Small intestine (tissue), 7 donors: ENCODE results near the gene TMEM130. TPM values are rescaled to one million over a fixed set of nuclear protein-coding genes. Genes with fewer than 3 reads are reported as not detected.

Experiments
- DNase-seq, 2 donors: peaks; one replicate each; pipeline versions ENCODE4 v3.0.0 to v3.0.0-alpha.2; 2013
- FAIRE-seq: peaks from 2 replicates; lab custom pipeline; 2012; peaks lifted over from hg19 to GRCh38; lab: Jason Lieb, UNC
- H3K27ac ChIP-seq, 3 donors: one replicate each; pipeline ENCODE4 v1.5.1; 2013; ENCODE audit warnings: low read length in 2 of 3, mild to moderate bottlenecking in 2 of 3, control low read depth in 1 of 3, inconsistent platforms in 1 of 3, low read depth in 1 of 3, moderate library complexity in 1 of 3
- H3K27me3 ChIP-seq, 3 donors: one replicate each; pipeline ENCODE4 v1.6.1; 2013; ENCODE audit warnings: low read length in 3 of 3, inconsistent platforms in 1 of 3; ENCODE audit not compliant: control insufficient read depth in 3 of 3, insufficient read depth in 3 of 3
- H3K36me3 ChIP-seq, 3 donors: one replicate each; pipeline ENCODE4 v1.6.1; 2013; ENCODE audit warnings: low read length in 3 of 3, inconsistent platforms in 1 of 3, low read depth in 1 of 3, mild to moderate bottlenecking in 1 of 3, moderate library complexity in 1 of 3; ENCODE audit not compliant: control insufficient read depth in 3 of 3, insufficient read depth in 2 of 3
- H3K4me1 ChIP-seq, 3 donors: one replicate each; pipeline ENCODE4 v1.6.1; 2013; ENCODE audit warnings: low read length in 2 of 3, inconsistent platforms in 1 of 3, low read depth in 1 of 3, mild to moderate bottlenecking in 1 of 3, moderate library complexity in 1 of 3; ENCODE audit not compliant: control insufficient read depth in 3 of 3, insufficient read depth in 2 of 3
- H3K4me3 ChIP-seq, 3 donors: one replicate each; pipeline ENCODE4 v1.5.1; 2013; ENCODE audit warnings: low read length in 3 of 3, control low read depth in 1 of 3, inconsistent platforms in 1 of 3, low read depth in 1 of 3, mild to moderate bottlenecking in 1 of 3, moderate library complexity in 1 of 3
- H3K9me3 ChIP-seq, 2 donors: one replicate each; pipeline ENCODE4 v1.6.1; 2013; ENCODE audit warnings: low read depth in 1 of 2, low read length in 1 of 2; ENCODE audit not compliant: control insufficient read depth in 2 of 2, insufficient read depth in 1 of 2
- WGBS, 3 donors: extraction: QIAGEN DNeasy Blood & Tissue Kit; methylation state at CpG; one replicate each; pipeline ENCODE4 v1.1.7; 2013; 5-methylcytosine and 5-hydroxymethylcytosine counted together
- polyA plus RNA-seq, 4 donors: library from polyadenylated mRNA; stranded (reverse) in 3 of 4; unstranded in 1 of 4; fragments of 200-250 nt in 3 of 4; fragments of 120-200 nt in 1 of 4; gene quantifications; one replicate each; pipeline versions ENCODE4 v1.2.1 to v1.2.3, GENCODE V29; 2013
- donor health status: healthy with polysubstance abuse.
- donor health status: control.
- donor health status: control.
- donor health status: Bipolar disorder and iron deficiency.
- donor health status: healthy.

Gene TMEM130
- polyA plus RNA-seq, 4 donors = 0.27 to 4.0 TPM; not detected in 2

DNA sequence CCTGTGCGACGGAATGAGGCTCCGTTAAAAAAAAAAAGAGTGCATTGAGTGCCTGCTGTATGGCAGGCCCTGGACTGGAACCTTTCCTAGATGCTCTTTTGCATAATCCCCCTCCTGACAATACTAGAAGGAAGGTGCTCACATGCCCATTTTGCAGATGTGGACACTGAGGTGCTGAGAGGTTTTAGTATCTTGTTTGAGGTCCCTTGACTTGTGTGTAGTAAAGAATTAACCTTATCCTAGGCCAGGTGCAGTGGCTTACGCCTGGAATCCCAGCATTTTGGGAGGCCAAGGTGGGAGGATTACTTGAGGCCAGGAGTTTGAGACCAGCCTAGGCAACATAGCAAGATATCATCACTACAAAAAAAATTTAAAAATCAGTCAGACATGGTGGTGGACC, 46.6 kb downstream of the TMEM130 start:
- H3K9me3 ChIP-seq = no peaks in the 10 kb centered on the region
- no peaks in the 10 kb centered on the region for H3K27me3 ChIP-seq
- H3K4me3 ChIP-seq = no peak overlapping the region
- no peaks in the 10 kb centered on the region for H3K4me1 ChIP-seq
- H3K27ac ChIP-seq = no peak overlapping the region
- WGBS, 3 donors = 90 to 97% (median 97%) methylated on average over 4 of the region's 4 CpGs
- no peak for FAIRE-seq
- no peak for DNase-seq
- H3K36me3 ChIP-seq = no peaks in the 10 kb centered on the region

DNA sequence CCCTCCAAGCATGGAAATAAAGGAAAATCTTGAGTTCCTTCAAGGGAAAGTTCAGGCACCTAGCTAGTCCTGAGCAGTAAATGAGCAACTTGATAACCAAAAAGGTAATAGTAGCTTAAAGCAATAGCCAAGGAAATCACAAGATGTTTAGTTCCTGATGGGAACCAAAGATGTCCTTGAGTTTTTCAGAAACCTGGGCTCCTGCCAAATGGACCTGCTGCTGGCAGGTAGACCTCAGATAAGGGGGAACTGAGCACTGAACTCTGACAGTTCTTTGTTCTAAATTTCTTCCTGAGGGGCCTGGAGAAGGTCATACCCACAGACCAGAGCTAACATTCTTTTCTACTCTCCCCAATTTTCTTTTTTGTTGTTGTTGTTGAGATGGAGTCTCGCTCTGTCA, 48.5 kb downstream of the TMEM130 start:
- no peak overlapping the region for H3K27ac ChIP-seq
- H3K36me3 ChIP-seq = no peaks in the 10 kb centered on the region
- 69 to 90% (median 85%) methylated on average over 1 of the region's 1 CpG for WGBS, 3 donors
- no peaks in the 10 kb centered on the region for H3K9me3 ChIP-seq
- FAIRE-seq (no peak), DNase-seq (no peak)
- no peaks in the 10 kb centered on the region for H3K27me3 ChIP-seq
- no peaks in the 10 kb centered on the region for H3K4me1 ChIP-seq
- no peak overlapping the region for H3K4me3 ChIP-seq

DNA sequence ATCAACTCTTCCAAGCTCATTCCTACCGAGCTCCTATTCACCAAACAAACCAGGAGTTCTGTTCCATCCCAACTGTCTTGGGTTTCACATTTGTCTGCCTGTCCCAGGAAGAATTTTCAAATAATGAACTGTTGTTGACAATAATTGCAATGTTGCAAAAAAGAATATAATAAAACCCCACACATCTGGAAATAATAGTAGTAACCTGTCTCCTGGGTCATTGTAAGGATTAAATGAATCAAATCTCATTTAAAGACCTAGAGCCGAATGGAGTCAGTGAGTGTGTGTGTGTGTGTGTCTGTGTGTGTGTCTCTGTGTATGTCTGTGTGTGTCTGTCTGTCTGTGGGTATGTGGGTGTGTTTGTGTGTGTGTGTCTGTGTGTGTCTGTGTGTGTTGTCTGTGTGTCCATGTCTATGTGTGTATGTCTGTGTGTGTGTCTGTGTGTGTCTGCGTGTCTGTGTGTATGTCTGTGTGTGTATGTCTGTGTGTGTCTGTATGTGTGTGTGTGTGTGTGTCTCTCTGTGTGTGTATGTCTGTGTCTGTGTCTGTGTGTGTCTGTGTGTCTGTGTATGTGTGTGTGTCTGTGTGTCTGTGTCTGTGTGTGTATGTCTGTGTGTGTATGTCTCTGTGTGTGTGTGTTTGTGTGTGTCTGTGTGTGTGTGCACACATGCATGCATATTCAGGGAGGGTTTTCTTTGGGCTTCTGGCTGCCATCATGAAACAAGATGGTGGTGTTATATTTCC, 52.7 kb downstream of the TMEM130 start:
- H3K9me3 ChIP-seq = no peaks in the 10 kb centered on the region
- DNase-seq = no peak
- H3K27ac ChIP-seq = no peak overlapping the region
- no peak overlapping the region for H3K4me3 ChIP-seq
- no peaks in the 10 kb centered on the region for H3K4me1 ChIP-seq
- FAIRE-seq = no peak
- no peaks in the 10 kb centered on the region for H3K36me3 ChIP-seq
- H3K27me3 ChIP-seq = no peaks in the 10 kb centered on the region
- 82 to 86% (median 83%) methylated on average over 3 of the region's 3 CpGs for WGBS, 3 donors

- Histone ChIP-seq H3K9me3 (peaks cover 0 to 4% of the 10 kb centered on the region in 2 donors), H3K36me3 (no peaks in the 10 kb centered on the region)
- 75 to 85% (median 80%) methylated on average over 4 of the region's 4 CpGs for WGBS, 3 donors
These were observed 53.6 kb downstream of the TMEM130 start for GRCh38 chr7:98816241-98816640.

GRCh38 chr7:98815313-98815712, 54.5 kb downstream of the TMEM130 start:
- H3K4me3 ChIP-seq = no peak overlapping the region
- WGBS, 3 donors = 74 to 85% (median 75%) methylated on average over 1 of the region's 1 CpG

More at GRCh38 chr7:98816241-98816640, 53.6 kb downstream of the TMEM130 start:
- no peak overlapping the region for H3K4me3 ChIP-seq
- no peak overlapping the region for H3K27ac ChIP-seq
- no peaks in the 10 kb centered on the region for H3K27me3 ChIP-seq
- H3K4me1 ChIP-seq = no peaks in the 10 kb centered on the region
- FAIRE-seq (no peak), DNase-seq (no peak)

GRCh38 chr7:98811299-98811698, 58.5 kb downstream of the TMEM130 start:
- no peak overlapping the region for H3K27ac ChIP-seq
- DNase-seq (no peak), FAIRE-seq (no peak)
- H3K36me3 ChIP-seq = no peaks in the 10 kb centered on the region
- H3K27me3 ChIP-seq = peaks cover 0 to 2% (median 0%) of the 10 kb centered on the region in 3 donors
- no peak overlapping the region for H3K4me3 ChIP-seq
- peaks cover 0 to 16% of the 10 kb centered on the region in 2 donors for H3K9me3 ChIP-seq
- no peaks in the 10 kb centered on the region for H3K4me1 ChIP-seq
- 91 to 100% (median 100%) methylated on average over 1 of the region's 1 CpG for WGBS, 3 donors

More at GRCh38 chr7:98815313-98815712, 54.5 kb downstream of the TMEM130 start:
- H3K36me3 ChIP-seq = no peaks in the 10 kb centered on the region
- H3K9me3 ChIP-seq = peaks cover 0 to 9% of the 10 kb centered on the region in 2 donors
- H3K27ac ChIP-seq = no peak overlapping the region
- FAIRE-seq (no peak), DNase-seq (no peak)
- H3K4me1 ChIP-seq = no peaks in the 10 kb centered on the region
- no peaks in the 10 kb centered on the region for H3K27me3 ChIP-seq

- no peak for DNase-seq
- H3K27ac ChIP-seq = no peak overlapping the region
- peaks cover 0 to 16% of the 10 kb centered on the region in 2 donors for H3K9me3 ChIP-seq
- 62 to 77% (median 74%) methylated on average over 9 of the region's 9 CpGs for WGBS, 3 donors
- H3K27me3 ChIP-seq = peaks cover 0 to 2% (median 0%) of the 10 kb centered on the region in 3 donors
- H3K4me3 ChIP-seq = no peak overlapping the region
- no peaks in the 10 kb centered on the region for H3K4me1 ChIP-seq
- FAIRE-seq = no peak
- no peaks in the 10 kb centered on the region for H3K36me3 ChIP-seq
These were observed 59.5 kb downstream of the TMEM130 start for GRCh38 chr7:98810153-98810802.

GRCh38 chr7:98808751-98809460, 60.9 kb downstream of the TMEM130 start:
- DNase-seq (no peak), FAIRE-seq (no peak)
- Histone ChIP-seq H3K27me3 (peaks cover 0 to 2% (median 0%) of the 10 kb centered on the region in 3 donors), H3K27ac (no peak overlapping the region), H3K36me3 (no peaks in the 10 kb centered on the region), H3K9me3 (peaks cover 0 to 16% of the 10 kb centered on the region in 2 donors), H3K4me1 (no peaks in the 10 kb centered on the region), H3K4me3 (no peak overlapping the region)
- 74 to 79% (median 74%) methylated on average over 7 of the region's 7 CpGs for WGBS, 3 donors
